Nephron progenitor cell (in vitro differentiated cells): ENCODE measurements around the gene ZFYVE27.

Source experiments
- DNase-seq: peaks from one replicate; pipeline ENCODE4 v3.0.0; 2021
- H3K27ac Mint-ChIP-seq: 2 replicates; pipeline ENCODE4 v1.8.0; 2021; ENCODE audit warnings: mild to moderate bottlenecking, moderate library complexity, mixed read lengths
- H3K27me3 Mint-ChIP-seq: 2 replicates; pipeline ENCODE4 v1.8.0; 2021; ENCODE audit warnings: mild to moderate bottlenecking, low read depth, mixed read lengths; ENCODE audit not compliant: poor library complexity
- H3K36me3 Mint-ChIP-seq: 2 replicates; pipeline ENCODE4 v1.8.0; 2021; ENCODE audit warnings: low read depth, mixed read lengths
- H3K4me1 Mint-ChIP-seq: 2 replicates; pipeline ENCODE4 v1.8.0; 2021; ENCODE audit warnings: mixed read lengths
- H3K4me3 Mint-ChIP-seq: 2 replicates; pipeline ENCODE4 v1.8.0; 2021; ENCODE audit warnings: mild to moderate bottlenecking, moderate library complexity, mixed read lengths
- H3K9me3 Mint-ChIP-seq: 2 replicates; pipeline ENCODE4 v1.8.0; 2021; ENCODE audit warnings: mild to moderate bottlenecking, moderate library complexity, mixed read lengths
- TF ChIP-seq, protein P1 (sequence below): fragments of 200-600 bp; sonication (generic); IDR thresholded peaks from 2 replicates; pipeline ENCODE4 v1.5.0; 2021; ENCODE audit warnings: antibody characterized with exemption

The ZFYVE27 gene

DNA sequence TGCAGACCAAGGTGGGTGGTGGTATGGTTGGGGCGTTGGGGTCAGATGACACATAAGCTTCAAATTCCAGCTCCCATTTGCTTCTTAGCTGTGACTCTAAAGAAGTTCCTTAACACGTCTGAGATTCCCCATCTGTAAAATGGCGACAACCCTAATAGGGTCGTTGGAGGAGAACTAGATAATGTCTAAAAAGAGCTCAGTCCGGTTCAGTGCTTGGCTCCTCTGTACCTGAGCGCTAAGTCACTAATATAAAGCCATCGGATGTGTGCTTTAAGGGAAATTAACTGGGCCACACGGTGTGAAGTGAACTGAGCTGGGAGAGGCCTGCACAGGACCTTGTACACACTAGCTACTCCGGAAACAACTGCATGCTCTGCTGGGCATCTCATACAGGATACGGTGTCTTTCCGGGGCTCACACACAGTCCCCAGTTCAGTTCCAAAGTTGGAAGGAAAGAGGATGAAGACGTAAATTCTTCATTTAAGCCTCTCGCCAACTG, 476 bp upstream of the ZFYVE27 start:
- no peak overlapping the region for H3K27ac Mint-ChIP-seq
- TF ChIP-seq, protein P1, sequence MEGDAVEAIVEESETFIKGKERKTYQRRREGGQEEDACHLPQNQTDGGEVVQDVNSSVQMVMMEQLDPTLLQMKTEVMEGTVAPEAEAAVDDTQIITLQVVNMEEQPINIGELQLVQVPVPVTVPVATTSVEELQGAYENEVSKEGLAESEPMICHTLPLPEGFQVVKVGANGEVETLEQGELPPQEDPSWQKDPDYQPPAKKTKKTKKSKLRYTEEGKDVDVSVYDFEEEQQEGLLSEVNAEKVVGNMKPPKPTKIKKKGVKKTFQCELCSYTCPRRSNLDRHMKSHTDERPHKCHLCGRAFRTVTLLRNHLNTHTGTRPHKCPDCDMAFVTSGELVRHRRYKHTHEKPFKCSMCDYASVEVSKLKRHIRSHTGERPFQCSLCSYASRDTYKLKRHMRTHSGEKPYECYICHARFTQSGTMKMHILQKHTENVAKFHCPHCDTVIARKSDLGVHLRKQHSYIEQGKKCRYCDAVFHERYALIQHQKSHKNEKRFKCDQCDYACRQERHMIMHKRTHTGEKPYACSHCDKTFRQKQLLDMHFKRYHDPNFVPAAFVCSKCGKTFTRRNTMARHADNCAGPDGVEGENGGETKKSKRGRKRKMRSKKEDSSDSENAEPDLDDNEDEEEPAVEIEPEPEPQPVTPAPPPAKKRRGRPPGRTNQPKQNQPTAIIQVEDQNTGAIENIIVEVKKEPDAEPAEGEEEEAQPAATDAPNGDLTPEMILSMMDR, result no peak
- H3K27me3 Mint-ChIP-seq, result peaks cover 30% of the 10 kb centered on the region
- H3K4me1 Mint-ChIP-seq, result peaks cover 36% of the 10 kb centered on the region
- peaks cover 15% of the 10 kb centered on the region for H3K9me3 Mint-ChIP-seq
- H3K4me3 Mint-ChIP-seq, result peak overlapping the region; percentile 91
- no peak for DNase-seq
- peaks cover 29% of the 10 kb centered on the region for H3K36me3 Mint-ChIP-seq

- Mint-ChIP-seq H3K9me3 (peaks cover 15% of the 10 kb centered on the region), H3K36me3 (peaks cover 41% of the 10 kb centered on the region), H3K4me1 (peaks cover 43% of the 10 kb centered on the region), H3K4me3 (peak overlapping the region; percentile 91), H3K27me3 (peaks cover 30% of the 10 kb centered on the region), H3K27ac (peak overlapping the region; percentile 49)
- no peak for DNase-seq
- TF ChIP-seq, protein P1, result no peak
Measured at GRCh38 chr10:97737770-97738265, 890 bp downstream of the ZFYVE27 start.

DNA sequence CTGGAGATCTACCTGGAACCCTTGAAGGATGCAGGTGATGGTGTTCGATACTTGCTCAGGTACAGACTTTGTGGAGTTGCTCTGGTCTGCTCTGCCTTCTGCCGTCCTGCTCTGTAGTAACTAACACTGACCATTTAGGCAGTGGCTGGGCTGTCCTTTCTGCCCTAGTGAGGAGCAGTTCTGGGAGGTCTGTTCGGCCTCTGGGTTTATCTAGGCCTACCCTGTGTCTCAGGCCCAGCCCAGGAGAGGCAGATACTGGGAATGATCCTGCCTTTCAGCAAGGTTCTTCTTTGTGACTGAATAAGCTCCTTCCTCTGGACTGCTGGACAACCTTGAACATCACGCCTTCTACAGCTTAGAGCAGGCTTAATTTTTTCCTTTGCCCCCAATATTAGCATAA, 1.7 kb downstream of the ZFYVE27 start:
- Mint-ChIP-seq H3K9me3 (peaks cover 15% of the 10 kb centered on the region), H3K4me3 (peak overlapping the region; percentile 91), H3K4me1 (peaks cover 46% of the 10 kb centered on the region), H3K36me3 (peaks cover 47% of the 10 kb centered on the region), H3K27me3 (peaks cover 24% of the 10 kb centered on the region), H3K27ac (no peak overlapping the region)
- TF ChIP-seq, protein P1, result no peak
- DNase-seq, result no peak

DNA sequence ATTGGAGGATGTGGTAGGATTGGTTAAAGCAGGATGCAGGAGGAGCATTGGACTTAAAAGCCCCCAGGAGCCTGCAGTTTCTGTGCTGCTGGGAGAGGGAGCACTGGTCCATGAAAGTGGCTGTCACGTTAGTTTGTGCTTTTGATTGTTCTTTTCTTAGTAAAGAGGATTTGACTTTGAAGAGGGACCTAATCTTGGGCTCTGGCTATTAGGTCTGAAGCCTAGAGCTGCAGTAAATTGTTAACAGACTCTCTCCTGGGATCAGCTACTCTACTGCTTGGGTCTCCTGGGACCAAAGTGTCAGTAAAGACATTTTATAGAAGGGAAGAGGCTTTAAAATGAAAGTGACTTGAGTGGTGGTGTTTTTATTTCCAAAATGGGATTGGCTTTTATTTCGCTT, 3.7 kb downstream of the ZFYVE27 start:
- H3K9me3 Mint-ChIP-seq, result peaks cover 12% of the 10 kb centered on the region
- no peak for DNase-seq
- H3K27ac Mint-ChIP-seq, result peak overlapping the region; percentile 18
- peaks cover 46% of the 10 kb centered on the region for H3K4me1 Mint-ChIP-seq
- H3K27me3 Mint-ChIP-seq, result peaks cover 13% of the 10 kb centered on the region
- peak overlapping the region; percentile 9 for H3K4me3 Mint-ChIP-seq
- TF ChIP-seq, protein P1, result no peak
- peaks cover 59% of the 10 kb centered on the region for H3K36me3 Mint-ChIP-seq

- Mint-ChIP-seq H3K4me3 (no peak overlapping the region), H3K27me3 (peaks cover 2% of the 10 kb centered on the region), H3K36me3 (peaks cover 73% of the 10 kb centered on the region), H3K4me1 (peaks cover 35% of the 10 kb centered on the region), H3K9me3 (no peaks in the 10 kb centered on the region), H3K27ac (no peak overlapping the region)
- DNase-seq, result no peak
- TF ChIP-seq, protein P1, result no peak
Measured at GRCh38 chr10:97743169-97743943, 6.4 kb downstream of the ZFYVE27 start.
